OCI-LY1 (cell line): ENCODE data around the gene SLC39A6.

Experiments used
- H2AFZ ChIP-seq: fragments of 200-600 bp; sonication (generic), shearing (Covaris generic); 2 replicates; pipeline ENCODE4 v1.6.0; 2014; ENCODE audit warnings: antibody characterized with exemption, mild to moderate bottlenecking, low read length
- H3F3A ChIP-seq: fragments of 200-600 bp; sonication (generic), shearing (Covaris generic); 2 replicates; pipeline ENCODE4 v1.6.0; 2014; ENCODE audit warnings: mild to moderate bottlenecking, antibody characterized with exemption, low read length, moderate library complexity; ENCODE audit not compliant: insufficient read depth
- H3K27ac ChIP-seq: fragments of 200-600 bp; sonication (generic); 2 replicates; pipeline ENCODE4 v1.5.1; 2014; ENCODE audit warnings: low read length, mixed run types, mild to moderate bottlenecking, low read depth; ENCODE audit not compliant: poor library complexity, severe bottlenecking
- H3K27me3 ChIP-seq: fragments of 200-600 bp; sonication (generic); 2 replicates; pipeline ENCODE4 v1.6.0; 2014; ENCODE audit warnings: antibody characterized with exemption, mild to moderate bottlenecking, low read length, moderate library complexity; ENCODE audit not compliant: insufficient read depth
- H3K36me3 ChIP-seq: fragments of 200-600 bp; sonication (generic); 2 replicates; pipeline ENCODE4 v1.6.1; 2014; ENCODE audit warnings: mild to moderate bottlenecking, antibody characterized with exemption, low read length, moderate library complexity, mixed read lengths; ENCODE audit not compliant: insufficient read depth
- H3K4me1 ChIP-seq: fragments of 200-600 bp; sonication (generic); 2 replicates; pipeline ENCODE4 v1.5.1; 2014; ENCODE audit warnings: mild to moderate bottlenecking, low read length, moderate library complexity; ENCODE audit not compliant: insufficient read depth, severe bottlenecking
- H3K4me2 ChIP-seq: fragments of 200-600 bp; sonication (generic), shearing (Covaris generic); 2 replicates; pipeline ENCODE4 v1.6.1; 2014; ENCODE audit warnings: low read length
- H3K4me3 ChIP-seq: fragments of 200-600 bp; sonication (generic); 2 replicates; pipeline ENCODE4 v1.5.1; 2014; ENCODE audit warnings: low read length, low read depth, mild to moderate bottlenecking, mixed read lengths; ENCODE audit not compliant: poor library complexity, severe bottlenecking
- H3K79me2 ChIP-seq: fragments of 200-600 bp; shearing (Covaris generic); 2 replicates; pipeline ENCODE4 v1.6.1; 2016; ENCODE audit warnings: mixed run types, low read length, mixed read lengths; ENCODE audit not compliant: insufficient read depth
- H3K9ac ChIP-seq: fragments of 200-600 bp; sonication (generic), shearing (Covaris generic); 2 replicates; pipeline ENCODE4 v1.6.1; 2014; ENCODE audit warnings: mild to moderate bottlenecking, low read length, mixed read lengths
- H3K9me2 ChIP-seq: fragments of 200-600 bp; sonication (generic), shearing (Covaris generic); 2 replicates; pipeline ENCODE4 v1.6.1; 2014; ENCODE audit warnings: low read depth, mild to moderate bottlenecking, low read length, mixed read lengths
- H3K9me3 ChIP-seq: fragments of 200-600 bp; shearing (Covaris generic); 2 replicates; pipeline ENCODE4 v1.6.1; 2014; ENCODE audit warnings: low read length, mixed read lengths
- H4K20me1 ChIP-seq: fragments of 200-600 bp; sonication (generic), shearing (Covaris generic); 2 replicates; pipeline ENCODE4 v1.6.0; 2016; ENCODE audit warnings: mild to moderate bottlenecking, low read length; ENCODE audit not compliant: insufficient read depth
- CTCF ChIP-seq: fragments of 200-600 bp; sonication (generic), shearing (Covaris generic); IDR thresholded peaks from 2 replicates; pipeline ENCODE4 v1.5.1; 2017; ENCODE audit warnings: mild to moderate bottlenecking, antibody characterized with exemption, low read length, moderate library complexity, mixed read lengths
- EZH2 ChIP-seq: fragments of 200-600 bp; sonication (generic), shearing (Covaris generic); IDR thresholded peaks from 2 replicates; pipeline ENCODE4 v1.8.0; 2017; ENCODE audit warnings: borderline replicate concordance, mixed run types, mild to moderate bottlenecking, antibody characterized with exemption, low read length, moderate library complexity, mixed read lengths

The SLC39A6 gene

DNA sequence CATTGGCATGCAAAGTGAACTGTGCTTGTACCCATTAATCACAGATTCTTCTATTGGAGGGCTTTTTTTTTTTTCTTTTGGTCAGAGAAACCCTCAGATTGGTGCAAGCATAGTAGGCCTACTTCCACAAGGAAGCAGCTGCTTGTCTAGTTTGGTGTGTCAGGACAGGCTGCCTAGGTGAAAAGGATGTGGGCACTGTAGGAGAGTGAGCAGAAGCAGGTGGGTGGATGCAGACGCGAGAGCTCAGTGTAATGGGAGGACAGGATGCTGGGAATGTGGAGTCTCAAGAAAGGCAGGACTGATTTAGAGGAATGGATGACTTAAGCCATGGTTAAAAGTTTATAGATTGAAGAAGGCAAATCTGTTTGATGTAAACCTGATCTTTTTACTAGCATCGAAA, 3.6 kb upstream of the SLC39A6 start:
- Histone ChIP-seq H3K9me2 (no peaks in the 10 kb centered on the region), H3K4me2 (no peak overlapping the region), H3K27me3 (no peaks in the 10 kb centered on the region), H4K20me1 (no peaks in the 10 kb centered on the region), H3K4me3 (no peak overlapping the region), H3K4me1 (peaks cover 28% of the 10 kb centered on the region), H3K27ac (no peak overlapping the region), H2AFZ (no peak overlapping the region), H3K9me3 (no peaks in the 10 kb centered on the region), H3K9ac (no peak overlapping the region), H3K36me3 (peaks cover 33% of the 10 kb centered on the region), H3K79me2 (peaks cover 37% of the 10 kb centered on the region), H3F3A (no peaks in the 10 kb centered on the region; the same call in 1 of the 2 replicates)
- TF ChIP-seq EZH2 (no peak), CTCF (no peak)

GRCh38 chr18:36131692-36132483, 2.7 kb upstream of the SLC39A6 start:
- H3K4me2 ChIP-seq: peak overlapping the region; percentile 97; the same call in 1 of the 2 replicates
- no peak overlapping the region for H3K27ac ChIP-seq
- H3K36me3 ChIP-seq: peaks cover 26% of the 10 kb centered on the region
- no peaks in the 10 kb centered on the region for H4K20me1 ChIP-seq
- no peak overlapping the region for H2AFZ ChIP-seq
- no peak overlapping the region for H3K4me3 ChIP-seq
- no peak overlapping the region for H3K9ac ChIP-seq
- H3K4me1 ChIP-seq: peaks cover 30% of the 10 kb centered on the region
- no peaks in the 10 kb centered on the region for H3F3A ChIP-seq
- H3K27me3 ChIP-seq: no peaks in the 10 kb centered on the region
- TF ChIP-seq CTCF (no peak), EZH2 (no peak)
- H3K9me3 ChIP-seq: no peaks in the 10 kb centered on the region
- H3K9me2 ChIP-seq: no peaks in the 10 kb centered on the region
- peaks cover 37% of the 10 kb centered on the region for H3K79me2 ChIP-seq

- peak overlapping the region; percentile 100 for H3K4me3 ChIP-seq
- H3K9ac ChIP-seq: peak overlapping the region; percentile 94
- peak overlapping the region; percentile 97 for H3K4me2 ChIP-seq
- H3K9me3 ChIP-seq: no peaks in the 10 kb centered on the region
- no peaks in the 10 kb centered on the region for H4K20me1 ChIP-seq
- peaks cover 37% of the 10 kb centered on the region for H3K79me2 ChIP-seq
- H3K27me3 ChIP-seq: no peaks in the 10 kb centered on the region
- TF ChIP-seq CTCF (no peak), EZH2 (no peak)
- no peak overlapping the region for H2AFZ ChIP-seq
- H3F3A ChIP-seq: no peaks in the 10 kb centered on the region
- H3K36me3 ChIP-seq: peaks cover 19% of the 10 kb centered on the region; the same call in 1 of the 2 replicates
- peaks cover 30% of the 10 kb centered on the region for H3K4me1 ChIP-seq
- H3K9me2 ChIP-seq: no peaks in the 10 kb centered on the region
- no peak overlapping the region for H3K27ac ChIP-seq
These were observed 1.9 kb upstream of the SLC39A6 start for GRCh38 chr18:36130883-36131653.
